SU-DHL-6 (cell line): ENCODE results near the gene FBN3.

ENCODE experiments used
- EZH2phosphoT487 ChIP-seq: fragments of 200-600 bp; sonication (generic), shearing (Covaris generic); conservative IDR thresholded peaks from 2 replicates; pipeline ENCODE4 v1.6.1; 2018; ENCODE audit warnings: mild to moderate bottlenecking, antibody characterized with exemption, low read length, moderate library complexity, mixed read lengths
- TF ChIP-seq, protein P1 (sequence below): fragments of 200-600 bp; sonication (generic); IDR thresholded peaks from one replicate; pipeline ENCODE4 v1.5.1; 2017; ENCODE audit warnings: antibody characterized with exemption, mild to moderate bottlenecking, low read length, moderate library complexity; ENCODE audit not compliant: insufficient read depth, poor library complexity, severe bottlenecking

DNA sequence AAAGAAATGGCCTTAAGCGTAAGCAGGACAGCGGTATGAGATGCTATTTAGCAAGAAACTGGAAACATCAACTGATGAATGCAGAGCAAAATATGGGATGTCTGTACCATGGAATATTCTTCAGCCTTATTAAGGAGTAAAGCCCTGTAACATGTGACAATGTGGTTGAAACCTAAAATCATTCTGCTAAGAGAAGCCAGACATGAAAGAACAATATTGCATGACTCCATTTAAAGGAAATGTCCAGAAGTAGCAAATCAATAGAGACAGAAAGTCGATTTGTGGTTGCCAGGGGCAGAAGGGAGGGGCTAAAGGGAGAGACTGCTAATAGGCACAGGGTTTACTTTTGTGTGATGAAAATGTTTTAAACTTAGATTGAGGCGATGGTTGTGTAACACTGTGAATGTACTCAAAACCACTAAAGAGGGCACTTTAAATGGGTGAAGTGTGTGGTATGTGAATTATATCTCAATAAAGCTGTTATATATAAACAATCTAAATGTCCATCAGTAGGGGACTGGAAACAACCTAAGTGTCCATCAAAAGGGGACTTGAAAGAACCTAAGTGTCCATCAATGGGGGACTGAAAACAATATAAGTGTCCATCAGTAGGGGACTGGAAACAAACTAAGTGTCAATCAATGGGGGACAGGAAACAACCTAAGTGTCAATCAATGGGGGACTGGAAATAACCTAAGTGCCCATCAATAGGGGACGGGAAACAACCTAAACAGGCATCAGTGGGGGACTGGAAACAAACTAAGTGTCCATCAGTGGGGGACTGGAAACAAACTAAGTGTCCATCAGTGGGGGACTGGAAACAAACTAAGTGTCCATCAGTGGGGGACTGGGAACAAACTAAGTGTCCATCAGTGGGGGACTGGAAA lies 51.5 kb downstream of the FBN3 start:
- TF ChIP-seq, protein P1, sequence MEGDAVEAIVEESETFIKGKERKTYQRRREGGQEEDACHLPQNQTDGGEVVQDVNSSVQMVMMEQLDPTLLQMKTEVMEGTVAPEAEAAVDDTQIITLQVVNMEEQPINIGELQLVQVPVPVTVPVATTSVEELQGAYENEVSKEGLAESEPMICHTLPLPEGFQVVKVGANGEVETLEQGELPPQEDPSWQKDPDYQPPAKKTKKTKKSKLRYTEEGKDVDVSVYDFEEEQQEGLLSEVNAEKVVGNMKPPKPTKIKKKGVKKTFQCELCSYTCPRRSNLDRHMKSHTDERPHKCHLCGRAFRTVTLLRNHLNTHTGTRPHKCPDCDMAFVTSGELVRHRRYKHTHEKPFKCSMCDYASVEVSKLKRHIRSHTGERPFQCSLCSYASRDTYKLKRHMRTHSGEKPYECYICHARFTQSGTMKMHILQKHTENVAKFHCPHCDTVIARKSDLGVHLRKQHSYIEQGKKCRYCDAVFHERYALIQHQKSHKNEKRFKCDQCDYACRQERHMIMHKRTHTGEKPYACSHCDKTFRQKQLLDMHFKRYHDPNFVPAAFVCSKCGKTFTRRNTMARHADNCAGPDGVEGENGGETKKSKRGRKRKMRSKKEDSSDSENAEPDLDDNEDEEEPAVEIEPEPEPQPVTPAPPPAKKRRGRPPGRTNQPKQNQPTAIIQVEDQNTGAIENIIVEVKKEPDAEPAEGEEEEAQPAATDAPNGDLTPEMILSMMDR = no peak
- no peak for TF ChIP-seq EZH2phosphoT487
